H1 (cell line): ENCODE data around the gene LIX1L. TPM values are rescaled to one million over a fixed set of nuclear protein-coding genes. Genes with fewer than 3 reads are reported as not detected.

Experiments used
- ATF2 ChIP-seq: IDR thresholded peaks from 2 replicates; pipeline ENCODE4 v1.6.1; 2012; ENCODE audit warnings: low read length, inconsistent platforms
- CBX5 ChIP-seq: fragments of 300-800, 300-1000 bp; sonication (generic); IDR thresholded peaks from 2 replicates; pipeline ENCODE4 v1.7.1; 2016; ENCODE audit warnings: antibody characterized with exemption, low read length, low read depth
- EGR1 ChIP-seq: IDR thresholded peaks from 2 replicates; pipeline ENCODE4 v1.6.1; 2011; ENCODE audit warnings: low read depth, low read length, borderline replicate concordance
- NRF1 ChIP-seq: IDR thresholded peaks from 2 replicates; pipeline ENCODE4 v1.6.1; 2011; ENCODE audit warnings: mild to moderate bottlenecking, low read depth, low read length, improper control_type of control experiment
- SUZ12 ChIP-seq: fragments of 200-600 bp; sonication (generic); IDR thresholded peaks from 2 replicates; pipeline ENCODE4 v1.6.1; 2012; ENCODE audit warnings: mild to moderate bottlenecking, inconsistent platforms, low read length, moderate library complexity, mixed read lengths
- TAF7 ChIP-seq: optimal IDR thresholded peaks from 2 replicates; pipeline ENCODE3; 2011; ENCODE audit warnings: low read depth, mild to moderate bottlenecking, inconsistent platforms, low read length, moderate library complexity, borderline replicate concordance
- polyA plus RNA-seq, 7 experiments: library from polyadenylated mRNA; depleted of rRNA in 3 of 7; stranded (reverse) in 5 of 7; unstranded in 2 of 7; fragments of >200 nt in 5 of 7; fragments of 200-250 nt in 2 of 7; gene quantifications; 1 replicate in 5 of 7; 2 replicates in 1 of 7; 4 replicates in 1 of 7; pipeline versions ENCODE4 v1.2.1 to v1.2.3, GENCODE V29; 2011 to 2013; ENCODE audit warnings: missing spikeins in 2 of 7, mixed read lengths in 2 of 7
- total RNA-seq: library from RNA; stranded (reverse); fragmentation: NEBNext Ultra II Directional; extraction: Animal tissue kit (Norgen Biotek cat#: 25700); gene quantifications from 2 replicates; pipeline ENCODE4 v1.2.1, GENCODE V29; 2021

LIX1L gene
- total and polyA plus RNA-seq, 2 of the 8 experiments (the other 6 are each of a cell fraction or from before 2014, with no cell fraction given) = 2.9 to 3.7 TPM

- TF ChIP-seq ATF2 (no peak), NRF1 (no peak), EGR1 (no peak), TAF7 (no peak), CBX5 (no peak), SUZ12 (no peak)
Measured at GRCh38 chr1:145889722-145890121, 68.1 kb downstream of the LIX1L start (continued).
